A673 (cell line): Measurements from ENCODE around the gene CNOT8. TPM values are rescaled to one million over a fixed set of nuclear protein-coding genes. Genes with fewer than 3 reads are reported as not detected.

Experiments
- Bru-seq: library from RNA; stranded (reverse); fragments of 400-500 nt; gene quantifications from one replicate; lab custom pipeline; 2021; lab: Mats Ljungman, UMichigan
- BruChase-seq, 2 experiments: library from RNA; stranded (reverse); fragments of 400-500 nt; gene quantifications; one replicate each; lab custom pipeline; 2021; lab: Mats Ljungman, UMichigan
- BruUV-seq: library from RNA; stranded (reverse); fragments of 400-500 nt; replicated peaks from 2 replicates; lab custom pipeline; 2021; lab: Mats Ljungman, UMichigan
- CTCF ChIA-PET: fragments of 300-600 bp; sonication (Branson Sonifier 250); formaldehyde crosslinking; loops from one replicate; lab custom pipeline; 2022; ENCODE audit warnings: antibody characterized with exemption; lab: Charles Lee
- POLR2A ChIA-PET: fragments of 300-600 bp; sonication (Branson Sonifier 250); formaldehyde crosslinking; loops from one replicate; lab custom pipeline; 2022; ENCODE audit warnings: antibody characterized with exemption; ENCODE audit not compliant: low non-redundant PET; lab: Charles Lee
- DNase-seq: peaks from one replicate; pipeline ENCODE4 v3.0.0-alpha.2; 2015; ENCODE audit warnings: low spot score
- H3K27ac ChIP-seq: fragments of 200-600 bp; sonication (generic); 2 replicates; pipeline ENCODE4 v1.5.1; 2016; ENCODE audit warnings: mixed run types, low read depth, mild to moderate bottlenecking, mixed read lengths, antibody characterized with exemption, low read length; ENCODE audit not compliant: poor library complexity, severe bottlenecking
- H3K27me3 ChIP-seq: fragments of 200-600 bp; sonication (generic); replicated peaks from 2 replicates; pipeline ENCODE4 v1.6.1; 2017; ENCODE audit warnings: mixed run types, low read depth, mild to moderate bottlenecking, mixed read lengths, antibody characterized with exemption, low read length; ENCODE audit not compliant: insufficient read depth, poor library complexity
- H3K36me3 ChIP-seq: fragments of 200-600 bp; sonication (generic); 2 replicates; pipeline ENCODE4 v1.6.1; 2016; ENCODE audit warnings: mixed run types, mild to moderate bottlenecking, mixed read lengths, antibody characterized with exemption, low read length; ENCODE audit not compliant: insufficient read depth, poor library complexity, severe bottlenecking
- H3K4me1 ChIP-seq: fragments of 200-600 bp; sonication (generic); 2 replicates; pipeline ENCODE4 v1.6.1; 2017; ENCODE audit warnings: mixed run types, mild to moderate bottlenecking, mixed read lengths, antibody characterized with exemption, low read length; ENCODE audit not compliant: insufficient read depth, poor library complexity, severe bottlenecking
- H3K4me3 ChIP-seq: fragments of 200-600 bp; sonication (generic); 2 replicates; pipeline ENCODE4 v1.5.1; 2016; ENCODE audit warnings: low read depth, mixed run types, mild to moderate bottlenecking, mixed read lengths, low read length; ENCODE audit not compliant: poor library complexity, severe bottlenecking
- H3K9me3 ChIP-seq: fragments of 200-600 bp; sonication (generic); 2 replicates; pipeline ENCODE4 v1.6.1; 2016; ENCODE audit warnings: mixed run types, low read depth, mild to moderate bottlenecking, mixed read lengths, antibody characterized with exemption, low read length; ENCODE audit not compliant: poor library complexity, severe bottlenecking
- CTCF ChIP-seq: fragments of 300-800, 200-600 bp; sonication (generic); conservative IDR thresholded peaks from 2 replicates; pipeline ENCODE4 v1.5.1; 2017; ENCODE audit warnings: low read depth, mild to moderate bottlenecking, antibody characterized with exemption, low read length, moderate library complexity, mixed read lengths
- EZH2 ChIP-seq: fragments of 200-600 bp; sonication (generic); IDR thresholded peaks from 2 replicates; pipeline ENCODE4 v1.6.1; 2017; ENCODE audit warnings: borderline replicate concordance, low read depth, mild to moderate bottlenecking, mixed read lengths, antibody characterized with exemption, low read length; ENCODE audit not compliant: poor library complexity, severe bottlenecking
- intact Hi-C: fragments of 100-400 bp; cut with micrococcal nuclease; formaldehyde crosslinking; loops from one replicate; pipeline ENCODE4 v1.10.0; 2022; ENCODE audit not compliant: unreplicated experiment
- long read RNA-seq: library from polyadenylated mRNA; stranded (forward); transcript quantifications from one replicate; pipeline ENCODE4 v2.0.0, GENCODE V29; 2022
- total RNA-seq: library from RNA; stranded (reverse); gene quantifications from 2 replicates; pipeline ENCODE4 v1.2.3, GENCODE V29; 2021

CNOT8 gene
- 45.2 and 50.2 TPM in 2 replicates for total RNA-seq
- Bru-seq, nascent RNA = percentile 87 among the genes with signal in this experiment
- percentile 94 among the genes with signal in this experiment for BruChase-seq, experiment 1, labeled RNA remaining after a 2-hour chase
- BruChase-seq, experiment 2, labeled RNA remaining after a 6-hour chase = percentile 90 among the genes with signal in this experiment
- long read RNA-seq, transcript CNOT8-201 (7 exons, 2,528 nt) = major isoform, 63 of 169 reads
- long read RNA-seq, transcript CNOT8-202 (7 exons, 2,604 nt) = minor isoform, 23 of 169 reads
- long read RNA-seq, transcript CNOT8-214 (6 exons, 923 nt) = minor isoform, 15 of 169 reads
- long read RNA-seq, transcript CNOT8-210 (6 exons, 945 nt) = minor isoform, 9 of 169 reads
- long read RNA-seq, partial matches to known transcripts = 5 of 169 reads
- long read RNA-seq, other reads (novel, unspliced or antisense) = 44 of 169 reads

GRCh38 chr5:154858297-154858971, at the start of gene CNOT8:
CNOT8 (plus strand) TSS chr5:154858627; CDS start chr5:154863279, 4,652 bp downstream.
- CTCF ChIA-PET = no interaction called here

GRCh38 chr5:154811239-154811638, 47.2 kb upstream of the CNOT8 start:
- no TSS peak for BruUV-seq
- H3K9me3 ChIP-seq = no peaks in the 10 kb centered on the region
- intact Hi-C loops = loop anchor here (5.0 kb wide), 1 partner anchor 54 kb away; the partner anchor contains the start of gene LARP1
- H3K4me3 ChIP-seq = no peak overlapping the region
- no peak overlapping the region for H3K27ac ChIP-seq
- no peaks in the 10 kb centered on the region for H3K4me1 ChIP-seq
- ChIA-PET POLR2A (no interaction called here), CTCF (interaction anchor here (0.5 kb wide), 1 partner anchor 161 kb away, joined by 4 read pairs; no protein-coding TSS in a partner anchor)
- H3K36me3 ChIP-seq = peaks cover 92% of the 10 kb centered on the region
- no peaks in the 10 kb centered on the region for H3K27me3 ChIP-seq
- no peak for DNase-seq
- TF ChIP-seq CTCF (no peak), EZH2 (no peak)

More at GRCh38 chr5:154858297-154858971, at the start of gene CNOT8:
- Histone ChIP-seq H3K9me3 (no peaks in the 10 kb centered on the region), H3K27ac (peak within 1 kb of the TSS; percentile 99), H3K4me1 (peaks cover 29% of the 10 kb centered on the region), H3K27me3 (no peaks in the 10 kb centered on the region), H3K4me3 (peak within 1 kb of the TSS; percentile 60), H3K36me3 (peaks cover 4% of the 10 kb centered on the region)
- no TSS peak for BruUV-seq
- intact Hi-C loops = loop anchor here (2.0 to 5.0 kb wide), 2 partner anchors 102 to 206 kb away; no protein-coding TSS in a partner anchor
- peak; percentile 97 for DNase-seq
- POLR2A ChIA-PET = no interaction called here
- TF ChIP-seq CTCF (no peak), EZH2 (no peak)

GRCh38 chr5:154811653-154812465, 46.6 kb upstream of the CNOT8 start:
- H3K4me1 ChIP-seq = no peaks in the 10 kb centered on the region
- DNase-seq = peak; percentile 61
- CTCF ChIA-PET = interaction anchor here (0.5 to 0.6 kb wide), 2 partner anchors 15 to 162 kb away, joined by 4 read pairs; no protein-coding TSS in a partner anchor
- H3K27me3 ChIP-seq = no peaks in the 10 kb centered on the region
- H3K36me3 ChIP-seq = peaks cover 92% of the 10 kb centered on the region
- no peaks in the 10 kb centered on the region for H3K9me3 ChIP-seq
- intact Hi-C loops = loop anchor here (1.0 to 5.0 kb wide), 2 partner anchors 55 to 162 kb away; partner anchors contain the start of gene LARP1
- no peak overlapping the region for H3K4me3 ChIP-seq
- TF ChIP-seq EZH2 = no peak
- peak; percentile 80 for TF ChIP-seq CTCF
- no TSS peak for BruUV-seq
- no peak overlapping the region for H3K27ac ChIP-seq
- POLR2A ChIA-PET = no interaction called here
